WERI-Rb-1 (cell line): ENCODE results near the gene BIN2.
A peak's percentile ranks its signal among the peaks of the same experiment; 100 is the strongest.

Experiments
- DNase-seq: peaks from one replicate; pipeline ENCODE4 v3.0.0-alpha.2; 2020
- H3K27ac ChIP-seq: fragments of 250-450 bp; sonication (Bioruptor Pico); 2 replicates; pipeline ENCODE4 v1.5.1; 2020; ENCODE audit warnings: mild to moderate bottlenecking, moderate library complexity
- H3K27me3 ChIP-seq: fragments of 250-450 bp; sonication (Bioruptor Pico); 2 replicates; pipeline ENCODE4 v1.5.1; 2021; ENCODE audit warnings: mild to moderate bottlenecking, low read depth, moderate library complexity; ENCODE audit not compliant: insufficient read depth, severe bottlenecking
- H3K36me3 ChIP-seq: fragments of 250-450 bp; sonication (Bioruptor Pico); 2 replicates; pipeline ENCODE4 v1.5.1; 2020; ENCODE audit warnings: mild to moderate bottlenecking, moderate library complexity
- H3K4me3 ChIP-seq: 2 replicates; pipeline ENCODE4 v1.5.1; 2011; ENCODE audit warnings: low read depth, mild to moderate bottlenecking, control low read depth, low read length
- H3K9me3 ChIP-seq: fragments of 250-450 bp; sonication (Bioruptor Pico); 2 replicates; pipeline ENCODE4 v1.5.1; 2021; ENCODE audit warnings: mild to moderate bottlenecking, moderate library complexity; ENCODE audit not compliant: severe bottlenecking
- TF ChIP-seq, protein P1 (sequence below): IDR thresholded peaks from 2 replicates; pipeline ENCODE4 v1.5.1; 2011; ENCODE audit warnings: low read depth, mild to moderate bottlenecking, control low read depth, inconsistent platforms, low read length

The BIN2 gene

GRCh38 chr12:51357374-51358047 is 33.5 kb upstream of the BIN2 start:
- no peak for DNase-seq
- H3K4me3 ChIP-seq: no peak overlapping the region
- H3K36me3 ChIP-seq: no peaks in the 10 kb centered on the region
- no peaks in the 10 kb centered on the region for H3K27me3 ChIP-seq
- TF ChIP-seq, protein P1, sequence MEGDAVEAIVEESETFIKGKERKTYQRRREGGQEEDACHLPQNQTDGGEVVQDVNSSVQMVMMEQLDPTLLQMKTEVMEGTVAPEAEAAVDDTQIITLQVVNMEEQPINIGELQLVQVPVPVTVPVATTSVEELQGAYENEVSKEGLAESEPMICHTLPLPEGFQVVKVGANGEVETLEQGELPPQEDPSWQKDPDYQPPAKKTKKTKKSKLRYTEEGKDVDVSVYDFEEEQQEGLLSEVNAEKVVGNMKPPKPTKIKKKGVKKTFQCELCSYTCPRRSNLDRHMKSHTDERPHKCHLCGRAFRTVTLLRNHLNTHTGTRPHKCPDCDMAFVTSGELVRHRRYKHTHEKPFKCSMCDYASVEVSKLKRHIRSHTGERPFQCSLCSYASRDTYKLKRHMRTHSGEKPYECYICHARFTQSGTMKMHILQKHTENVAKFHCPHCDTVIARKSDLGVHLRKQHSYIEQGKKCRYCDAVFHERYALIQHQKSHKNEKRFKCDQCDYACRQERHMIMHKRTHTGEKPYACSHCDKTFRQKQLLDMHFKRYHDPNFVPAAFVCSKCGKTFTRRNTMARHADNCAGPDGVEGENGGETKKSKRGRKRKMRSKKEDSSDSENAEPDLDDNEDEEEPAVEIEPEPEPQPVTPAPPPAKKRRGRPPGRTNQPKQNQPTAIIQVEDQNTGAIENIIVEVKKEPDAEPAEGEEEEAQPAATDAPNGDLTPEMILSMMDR: no peak
- H3K9me3 ChIP-seq: no peaks in the 10 kb centered on the region
- no peak overlapping the region for H3K27ac ChIP-seq

DNA sequence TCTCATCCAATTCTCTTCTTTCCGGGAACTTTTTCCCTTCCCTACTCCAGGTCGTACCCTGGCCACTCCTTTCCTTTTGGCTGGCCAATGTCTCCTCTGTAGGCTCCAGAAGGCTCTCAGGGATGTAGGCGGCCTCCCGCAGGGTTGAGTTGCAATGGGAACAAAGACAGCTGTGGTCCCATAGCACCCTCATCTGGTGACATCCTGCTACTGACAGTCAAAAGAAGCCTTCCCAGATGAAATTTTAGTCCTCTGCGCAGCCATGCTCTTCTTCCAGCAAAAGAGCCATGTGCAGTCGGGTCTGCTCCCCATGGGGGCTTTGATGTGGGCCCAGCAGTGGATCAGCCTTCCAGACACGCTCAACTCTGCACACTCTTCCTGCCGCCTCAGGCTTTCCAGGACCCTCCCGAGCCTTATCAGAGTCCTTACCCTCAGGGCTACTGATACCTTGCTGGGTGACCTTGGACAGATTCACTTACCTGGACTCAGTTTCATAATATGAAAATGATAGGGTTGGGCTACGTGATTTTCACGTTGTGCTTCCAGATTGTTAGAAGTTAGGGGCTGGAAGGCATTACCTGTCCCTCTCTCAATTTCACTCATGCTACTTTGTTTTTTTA is 28.0 kb upstream of the BIN2 start:
- no peaks in the 10 kb centered on the region for H3K27me3 ChIP-seq
- H3K4me3 ChIP-seq: no peak overlapping the region
- peak; percentile 75 for DNase-seq
- H3K27ac ChIP-seq: no peak overlapping the region
- no peaks in the 10 kb centered on the region for H3K9me3 ChIP-seq
- TF ChIP-seq, protein P1: peak; percentile 92
- no peaks in the 10 kb centered on the region for H3K36me3 ChIP-seq

DNA sequence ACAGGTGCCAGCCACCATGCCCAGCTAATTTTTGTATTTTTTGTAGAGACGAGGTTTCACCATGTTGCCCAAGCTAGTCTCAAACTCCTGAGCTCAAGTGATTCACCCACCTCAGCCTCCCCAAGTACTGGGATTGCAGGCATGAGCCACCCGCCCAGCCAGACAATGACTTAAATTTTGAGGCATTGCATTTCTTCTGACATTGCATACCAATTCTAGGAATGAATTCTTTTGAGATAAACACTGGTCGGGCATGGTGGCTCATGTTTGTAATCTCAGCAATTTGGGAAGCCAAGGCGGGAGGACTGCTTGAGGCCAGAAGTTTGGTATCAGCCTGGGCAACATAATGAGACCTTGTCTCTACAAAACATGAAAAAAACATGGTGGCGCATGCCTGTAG is 25.1 kb upstream of the BIN2 start:
- TF ChIP-seq, protein P1: no peak
- Histone ChIP-seq H3K27me3 (no peaks in the 10 kb centered on the region), H3K4me3 (no peak overlapping the region), H3K27ac (no peak overlapping the region), H3K9me3 (no peaks in the 10 kb centered on the region), H3K36me3 (no peaks in the 10 kb centered on the region)
- DNase-seq: no peak

DNA sequence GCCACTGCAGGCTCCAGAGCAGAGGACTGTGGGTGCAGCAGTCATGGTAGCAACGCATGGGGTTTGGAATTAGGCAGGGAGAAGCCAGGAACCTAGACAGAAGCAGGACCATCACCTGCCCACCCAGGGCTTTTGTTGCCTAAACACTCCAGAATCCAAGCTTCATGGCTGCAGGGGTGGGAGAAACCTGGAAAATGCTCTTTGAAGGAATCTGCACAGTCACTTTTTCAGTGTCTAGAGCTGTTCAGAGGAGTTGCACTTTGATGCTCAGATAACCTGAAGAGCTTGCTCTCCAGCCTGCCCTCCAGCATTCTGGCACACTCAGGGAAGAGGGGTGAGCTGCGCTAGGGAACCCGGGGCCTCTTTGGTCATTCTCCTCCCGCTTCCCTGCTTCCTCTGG is 24.1 kb upstream of the BIN2 start:
- TF ChIP-seq, protein P1: no peak
- Histone ChIP-seq H3K27me3 (no peaks in the 10 kb centered on the region), H3K27ac (no peak overlapping the region), H3K9me3 (no peaks in the 10 kb centered on the region), H3K36me3 (no peaks in the 10 kb centered on the region), H3K4me3 (no peak overlapping the region)
- DNase-seq: no peak

DNA sequence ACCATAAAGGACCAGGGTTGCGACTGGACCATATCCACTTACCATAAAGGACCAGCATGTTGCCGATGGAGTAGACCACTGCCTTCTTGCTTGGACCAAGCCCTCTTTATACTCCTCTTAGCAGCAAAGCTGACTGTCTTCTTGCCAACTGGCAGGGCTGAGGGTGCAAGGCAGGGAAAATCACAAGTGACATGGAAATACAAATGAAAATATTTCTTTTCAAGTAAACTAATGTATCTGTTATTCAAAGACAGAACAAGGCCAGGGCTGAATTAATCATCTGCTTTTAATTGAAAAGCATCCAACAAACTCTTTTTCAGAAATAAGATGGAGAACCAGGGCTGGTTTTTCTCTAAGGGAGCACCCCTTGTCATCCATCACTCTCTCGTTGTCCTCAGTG is 22.6 kb upstream of the BIN2 start, which contains the start of gene CELA1:
TSS of gene CELA1 (minus strand) at position 99 of the 400 bp plus-strand sequence. CDS start at position 58, 41 bp downstream.
- H3K27me3 ChIP-seq: no peaks in the 10 kb centered on the region
- no peak within 1 kb of the TSS for H3K27ac ChIP-seq
- TF ChIP-seq, protein P1: no peak
- H3K9me3 ChIP-seq: no peaks in the 10 kb centered on the region
- H3K36me3 ChIP-seq: no peaks in the 10 kb centered on the region
- DNase-seq: no peak
- no peak within 1 kb of the TSS for H3K4me3 ChIP-seq

DNA sequence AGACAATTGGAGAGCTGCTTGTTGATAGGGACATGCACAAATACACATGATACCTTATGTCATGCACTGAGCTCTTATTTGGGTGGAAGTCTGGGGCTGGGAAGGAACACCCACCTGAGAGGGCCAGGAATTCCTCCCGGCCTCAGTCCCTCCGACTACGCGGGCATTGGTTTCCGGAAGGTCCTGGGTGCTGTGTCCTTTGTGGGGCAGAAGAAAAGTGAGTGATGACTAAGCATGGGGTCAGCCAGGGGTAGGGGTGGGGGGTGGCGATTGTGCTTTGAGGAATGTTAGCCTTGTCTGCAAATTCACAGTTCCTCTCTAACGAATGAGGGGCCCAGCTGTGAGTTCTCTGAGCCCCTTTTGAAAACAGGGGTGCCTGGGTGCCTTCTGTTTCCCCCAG is 21.7 kb upstream of the BIN2 start:
- TF ChIP-seq, protein P1: no peak
- H3K27ac ChIP-seq: no peak overlapping the region
- no peak overlapping the region for H3K4me3 ChIP-seq
- no peaks in the 10 kb centered on the region for H3K36me3 ChIP-seq
- H3K9me3 ChIP-seq: no peaks in the 10 kb centered on the region
- H3K27me3 ChIP-seq: no peaks in the 10 kb centered on the region
- DNase-seq: no peak
